DND-41 (cell line): Measurements from ENCODE around the gene MSI2.
A peak's percentile ranks its signal among the peaks of the same experiment; 100 is the strongest.

ENCODE experiments used
- ATAC-seq: fragments of 200-7000 bp; cut with Tn5 transposase; 3 replicates; pipeline ENCODE4 v1.9.1; 2021; ENCODE audit warnings: low read depth; ENCODE audit not compliant: insufficient read depth
- DNase-seq: peaks from one replicate; pipeline ENCODE4 v3.0.0-alpha.2; 2020
- H2AFZ ChIP-seq: 2 replicates; pipeline ENCODE4 v1.6.0; 2012; ENCODE audit warnings: low read depth, low read length
- H3K27ac ChIP-seq: 2 replicates; pipeline ENCODE4 v1.5.1; 2012; ENCODE audit warnings: low read length, inconsistent platforms
- H3K27me3 ChIP-seq: fragments of 200-600 bp; sonication (generic); 2 replicates; pipeline ENCODE4 v1.6.0; 2012; ENCODE audit warnings: low read length, mild to moderate bottlenecking, inconsistent platforms; ENCODE audit not compliant: insufficient read depth, poor library complexity
- H3K36me3 ChIP-seq: 2 replicates; pipeline ENCODE4 v1.5.1; 2012; ENCODE audit warnings: low read length, inconsistent platforms; ENCODE audit not compliant: insufficient read depth
- H3K4me1 ChIP-seq: 2 replicates; pipeline ENCODE4 v1.5.1; 2012; ENCODE audit warnings: mild to moderate bottlenecking, low read length; ENCODE audit not compliant: insufficient read depth
- H3K4me2 ChIP-seq: 2 replicates; pipeline ENCODE4 v1.6.0; 2012; ENCODE audit warnings: mild to moderate bottlenecking, moderate library complexity, low read length, inconsistent platforms; ENCODE audit not compliant: insufficient read depth
- H3K4me3 ChIP-seq, 2 experiments: fragments of 200-600 bp in 1 of 2; shearing (Covaris generic) in 1 of 2; 2 replicates each; pipeline ENCODE4 v1.5.1; 2012 to 2016; ENCODE audit warnings: inconsistent platforms in 2 of 2, low read length in 2 of 2, mild to moderate bottlenecking in 2 of 2, low read depth in 1 of 2, moderate library complexity in 1 of 2
- H3K79me2 ChIP-seq: 2 replicates; pipeline ENCODE4 v1.6.0; 2012; ENCODE audit warnings: low read length, inconsistent platforms; ENCODE audit not compliant: insufficient read depth
- H3K9ac ChIP-seq: 2 replicates; pipeline ENCODE4 v1.6.0; 2012; ENCODE audit warnings: low read depth, mild to moderate bottlenecking, inconsistent platforms, low read length, moderate library complexity
- H3K9me3 ChIP-seq: 2 replicates; pipeline ENCODE4 v1.5.1; 2012; ENCODE audit warnings: low read length, moderate library complexity, mild to moderate bottlenecking, inconsistent platforms; ENCODE audit not compliant: insufficient read depth, severe bottlenecking
- H4K20me1 ChIP-seq: 2 replicates; pipeline ENCODE4 v1.6.0; 2012; ENCODE audit warnings: low read length; ENCODE audit not compliant: insufficient read depth
- CTCF ChIP-seq: IDR thresholded peaks from 2 replicates; pipeline ENCODE4 v1.5.1; 2012; ENCODE audit warnings: borderline replicate concordance, low read length, moderate library complexity, mild to moderate bottlenecking; ENCODE audit not compliant: poor library complexity, severe bottlenecking; ENCODE audit errors: extremely low read depth
- EZH2 ChIP-seq: IDR thresholded peaks from 3 replicates; pipeline ENCODE4 v1.6.1; 2012; ENCODE audit warnings: borderline replicate concordance, low read depth, mild to moderate bottlenecking, moderate library complexity, low read length, inconsistent platforms; ENCODE audit not compliant: severe bottlenecking

MSI2 gene

GRCh38 chr17:57384219-57384618 is 127.9 kb downstream of the MSI2 start:
- peak overlapping the region; percentile 51 for H3K27ac ChIP-seq
- no peak overlapping the region for H3K4me2 ChIP-seq
- peaks cover 91% of the 10 kb centered on the region for H3K36me3 ChIP-seq
- H3K9me3 ChIP-seq, result no peaks in the 10 kb centered on the region
- no peak overlapping the region for H3K4me3 ChIP-seq
- H3K79me2 ChIP-seq, result peaks cover 100% of the 10 kb centered on the region
- no peak overlapping the region for H2AFZ ChIP-seq
- H3K9ac ChIP-seq, result no peak overlapping the region
- TF ChIP-seq EZH2 (no peak), CTCF (no peak)
- H4K20me1 ChIP-seq, result peaks cover 40% of the 10 kb centered on the region
- no peak for DNase-seq
- no peaks in the 10 kb centered on the region for H3K27me3 ChIP-seq
- H3K4me1 ChIP-seq, result peaks cover 7% of the 10 kb centered on the region; the same call in 1 of the 2 replicates
- ATAC-seq, result 0 out of 3 replicates have a peak, but pooled peaks have one; percentile 5

DNA sequence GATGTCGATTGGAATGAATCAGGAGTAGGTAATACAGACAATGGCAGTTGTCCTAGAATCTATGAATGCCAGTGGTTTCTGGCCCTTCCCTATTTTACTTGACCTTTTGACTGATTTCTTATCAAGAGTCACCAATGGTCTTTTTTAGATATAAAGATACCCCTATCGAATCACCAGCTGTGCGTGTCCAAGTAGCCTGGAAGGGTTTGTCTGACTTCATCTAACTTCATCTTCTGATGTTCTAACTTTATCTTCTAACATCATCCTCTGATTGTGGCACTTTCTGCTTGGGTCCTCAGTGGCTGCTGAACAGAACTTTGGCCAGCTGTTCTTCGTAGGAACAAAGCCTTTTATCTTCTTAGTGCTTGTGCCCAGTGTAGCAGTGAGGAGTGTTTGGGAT is 129.7 kb downstream of the MSI2 start:
- H4K20me1 ChIP-seq, result peaks cover 43% of the 10 kb centered on the region
- DNase-seq (no peak), ATAC-seq (no peak)
- no peak overlapping the region for H3K4me3 ChIP-seq
- H3K9me3 ChIP-seq, result no peaks in the 10 kb centered on the region
- peak overlapping the region; percentile 37; the same call in 1 of the 2 replicates for H3K27ac ChIP-seq
- peaks cover 92% of the 10 kb centered on the region for H3K36me3 ChIP-seq
- H3K27me3 ChIP-seq, result no peaks in the 10 kb centered on the region
- peaks cover 6% of the 10 kb centered on the region; the same call in 1 of the 2 replicates for H3K4me1 ChIP-seq
- H2AFZ ChIP-seq, result no peak overlapping the region
- TF ChIP-seq CTCF (no peak), EZH2 (no peak)
- H3K79me2 ChIP-seq, result peaks cover 100% of the 10 kb centered on the region
- H3K4me2 ChIP-seq, result no peak overlapping the region
- H3K9ac ChIP-seq, result no peak overlapping the region

- TF ChIP-seq EZH2, result no peak
- TF ChIP-seq CTCF, result no peak
- no peak for DNase-seq
- no peak overlapping the region for H3K4me3 ChIP-seq
- H3K27me3 ChIP-seq, result no peaks in the 10 kb centered on the region
- H3K4me2 ChIP-seq, result no peak overlapping the region
- H3K9ac ChIP-seq, result no peak overlapping the region
- H3K36me3 ChIP-seq, result peaks cover 92% of the 10 kb centered on the region
- peak overlapping the region; percentile 54 for H3K27ac ChIP-seq
- peaks cover 54% of the 10 kb centered on the region for H4K20me1 ChIP-seq
- ATAC-seq, result no peak
- H3K79me2 ChIP-seq, result peaks cover 100% of the 10 kb centered on the region
- no peak overlapping the region for H2AFZ ChIP-seq
- H3K4me1 ChIP-seq, result peaks cover 6% of the 10 kb centered on the region; the same call in 1 of the 2 replicates
- no peaks in the 10 kb centered on the region for H3K9me3 ChIP-seq
Measured at GRCh38 chr17:57387575-57387974, 131.3 kb downstream of the MSI2 start.
